ENCODE data around the gene ITGAL.
A peak's percentile ranks its signal among the peaks of the same experiment; 100 is the strongest.
"Not testable (repeated sequence)": the region's sequence is repeated elsewhere in the genome, so short reads cannot be mapped to it uniquely, and the experiment has no call there.

ITGAL gene

GRCh38 chr16:30521873-30522641, 49.5 kb downstream of the ITGAL start:
- no peak for DNase-seq (ENCODE audit: low read depth)
- TF ChIP-seq, protein P1, sequence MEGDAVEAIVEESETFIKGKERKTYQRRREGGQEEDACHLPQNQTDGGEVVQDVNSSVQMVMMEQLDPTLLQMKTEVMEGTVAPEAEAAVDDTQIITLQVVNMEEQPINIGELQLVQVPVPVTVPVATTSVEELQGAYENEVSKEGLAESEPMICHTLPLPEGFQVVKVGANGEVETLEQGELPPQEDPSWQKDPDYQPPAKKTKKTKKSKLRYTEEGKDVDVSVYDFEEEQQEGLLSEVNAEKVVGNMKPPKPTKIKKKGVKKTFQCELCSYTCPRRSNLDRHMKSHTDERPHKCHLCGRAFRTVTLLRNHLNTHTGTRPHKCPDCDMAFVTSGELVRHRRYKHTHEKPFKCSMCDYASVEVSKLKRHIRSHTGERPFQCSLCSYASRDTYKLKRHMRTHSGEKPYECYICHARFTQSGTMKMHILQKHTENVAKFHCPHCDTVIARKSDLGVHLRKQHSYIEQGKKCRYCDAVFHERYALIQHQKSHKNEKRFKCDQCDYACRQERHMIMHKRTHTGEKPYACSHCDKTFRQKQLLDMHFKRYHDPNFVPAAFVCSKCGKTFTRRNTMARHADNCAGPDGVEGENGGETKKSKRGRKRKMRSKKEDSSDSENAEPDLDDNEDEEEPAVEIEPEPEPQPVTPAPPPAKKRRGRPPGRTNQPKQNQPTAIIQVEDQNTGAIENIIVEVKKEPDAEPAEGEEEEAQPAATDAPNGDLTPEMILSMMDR (conservative IDR thresholded peaks at IDR 0.05; ENCODE audit: low read depth, low read length): no peak
- no peak overlapping the region for H3K4me3 ChIP-seq (ENCODE audit: low read depth, low read length)

DNA sequence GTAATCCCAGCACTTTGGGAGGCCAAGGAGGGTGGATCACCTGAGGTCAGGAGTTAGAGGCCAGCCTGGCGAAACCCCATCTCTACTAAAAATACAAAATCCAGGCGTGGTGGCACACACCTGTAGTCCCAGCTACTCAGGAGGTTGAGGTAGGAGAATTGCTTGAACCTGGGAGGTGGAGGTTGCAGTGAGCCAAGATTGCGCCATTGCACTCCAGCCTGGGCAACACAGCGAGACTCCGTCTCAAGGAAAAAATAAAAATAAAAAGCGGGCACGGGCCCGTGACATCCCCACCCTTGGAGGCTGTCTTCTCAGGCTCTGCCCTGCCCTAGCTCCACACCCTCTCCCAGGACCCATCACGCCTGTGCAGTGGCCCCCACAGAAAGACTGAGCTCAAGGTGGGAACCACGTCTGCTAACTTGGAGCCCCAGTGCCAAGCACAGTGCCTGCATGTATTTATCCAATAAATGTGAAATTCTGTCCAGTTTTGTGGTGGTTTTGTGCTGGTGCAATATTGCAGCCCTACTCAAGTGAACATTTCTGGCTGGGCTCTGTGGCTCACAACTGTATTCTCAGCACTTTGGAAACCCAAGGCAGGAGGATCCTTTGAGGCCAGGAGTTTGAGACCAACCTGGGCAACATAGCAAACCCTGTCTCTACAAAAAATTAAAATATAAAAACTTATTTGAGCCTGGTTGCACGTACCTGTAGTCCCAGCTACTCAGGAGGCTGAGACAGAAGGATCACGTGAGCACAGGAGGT, 50.3 kb downstream of the ITGAL start:
- H3K4me3 ChIP-seq (ENCODE audit: low read depth, low read length); DNase-seq (ENCODE audit: low read depth): not testable (repeated sequence)

DNA sequence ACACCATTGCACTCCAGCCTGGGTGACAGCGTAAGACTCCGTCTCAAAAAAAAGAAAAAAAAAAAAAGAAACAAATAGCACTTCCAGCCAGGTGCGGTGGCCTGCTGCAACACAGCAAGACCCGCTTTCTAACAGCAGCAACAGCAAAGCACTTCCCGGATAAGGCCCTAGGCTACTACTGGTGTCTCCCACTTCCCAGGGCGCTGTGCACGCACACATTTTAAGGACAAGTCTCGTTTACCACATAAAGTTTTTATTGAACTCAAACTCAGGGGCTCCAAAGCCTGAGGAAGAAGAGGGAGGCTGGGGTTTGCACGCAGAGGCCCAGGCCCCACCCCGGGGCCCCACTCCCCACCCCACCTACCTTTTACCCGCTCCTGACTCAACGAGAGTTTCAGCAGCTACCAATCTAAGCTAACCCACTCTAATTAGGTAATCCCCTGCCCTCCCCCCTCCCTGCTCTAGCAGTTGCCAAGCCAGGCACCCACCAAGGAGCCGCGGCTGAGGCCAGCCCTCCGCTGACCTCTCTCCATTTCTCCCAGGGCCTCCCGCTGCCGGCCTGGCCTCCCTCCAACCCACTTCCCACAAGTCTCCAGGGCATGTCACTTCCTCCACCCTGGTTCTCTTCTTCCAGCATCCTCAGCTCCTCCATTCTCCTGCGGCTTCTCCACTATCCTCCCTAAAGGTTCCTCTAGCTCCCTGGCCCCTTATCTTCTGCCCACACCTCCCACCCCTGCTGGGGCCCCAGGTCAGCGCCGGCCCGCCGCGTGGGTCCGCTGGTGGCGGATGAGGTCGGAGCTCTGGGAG, 51.4 kb downstream of the ITGAL start:
- DNase-seq (ENCODE audit: low read depth): peak; percentile 71
- TF ChIP-seq, protein P1 (conservative IDR thresholded peaks at IDR 0.05; ENCODE audit: low read depth, low read length): no peak
- no peak overlapping the region for H3K4me3 ChIP-seq (ENCODE audit: low read depth, low read length)

GRCh38 chr16:30524575-30525568, 52.3 kb downstream of the ITGAL start:
- TF ChIP-seq, protein P1 (conservative IDR thresholded peaks at IDR 0.05; ENCODE audit: low read depth, low read length): no peak
- no peak overlapping the region for H3K4me3 ChIP-seq (ENCODE audit: low read depth, low read length)
- no peak for DNase-seq (ENCODE audit: low read depth)

DNA sequence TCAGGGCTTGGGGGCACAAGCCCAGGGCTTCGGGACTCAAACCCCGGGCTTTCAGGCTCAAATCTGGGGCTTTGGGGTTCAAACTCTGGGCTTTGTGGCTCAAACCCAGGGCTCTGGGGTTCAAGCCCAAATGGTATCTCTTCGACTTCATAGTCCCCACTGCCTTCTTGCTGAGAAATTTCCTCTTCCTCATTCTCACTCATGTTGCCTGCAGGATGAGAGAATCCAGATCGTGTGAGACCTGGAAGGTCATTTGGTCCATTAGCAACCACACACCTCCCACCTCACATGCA, 53.2 kb downstream of the ITGAL start:
- DNase-seq (ENCODE audit: low read depth): no peak
- TF ChIP-seq, protein P1 (conservative IDR thresholded peaks at IDR 0.05; ENCODE audit: low read depth, low read length): no peak
- H3K4me3 ChIP-seq (ENCODE audit: low read depth, low read length): peak overlapping the region; percentile 88

DNA sequence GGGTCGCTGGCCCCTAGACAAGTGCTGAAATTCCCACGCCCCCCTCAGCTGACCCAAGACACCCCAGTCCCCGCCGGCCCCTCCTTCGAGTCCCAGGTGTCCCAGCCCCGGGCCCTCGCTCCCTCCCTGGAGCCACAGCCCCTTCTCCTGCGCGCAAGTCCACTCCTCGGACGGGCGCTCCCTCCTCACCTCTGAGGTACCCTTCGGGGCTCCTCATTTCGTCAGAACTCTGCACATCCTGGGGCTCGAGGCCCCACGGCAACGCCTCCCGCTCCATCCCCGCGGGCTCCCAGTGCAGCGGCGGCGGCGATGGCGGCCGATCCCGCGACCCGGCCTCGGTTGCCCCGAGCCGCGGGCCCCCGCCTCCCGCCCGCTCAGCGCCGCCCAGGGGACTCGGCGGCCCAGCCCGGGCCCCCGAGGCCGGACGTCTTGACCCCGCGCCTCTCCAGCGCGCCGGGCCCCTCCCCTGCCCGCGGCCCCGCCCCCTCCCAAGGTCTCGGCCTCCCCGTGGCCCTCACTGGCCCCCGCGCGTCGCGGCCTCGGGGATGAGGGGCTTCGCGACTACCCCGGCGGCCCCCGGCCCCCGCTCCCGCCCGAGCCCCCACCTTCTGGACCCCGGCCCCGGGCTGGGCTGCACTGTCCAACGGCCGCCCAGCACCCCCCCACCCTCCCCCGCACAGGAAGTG, 53.7 kb downstream of the ITGAL start, which contains the start of gene ZNF768:
Gene ZNF768 (minus strand): TSS at position 430 of the 686 bp plus-strand sequence. CDS start 153 bp downstream, at position 277.
- peak; percentile 30 for DNase-seq (ENCODE audit: low read depth)
- peak within 1 kb of the TSS; percentile 88 for H3K4me3 ChIP-seq (ENCODE audit: low read depth, low read length)
- TF ChIP-seq, protein P1 (conservative IDR thresholded peaks at IDR 0.05; ENCODE audit: low read depth, low read length): no peak
